MM.1S (cell line): Measurements from ENCODE around the gene VPS16.

Source experiments
- DNase-seq: peaks from one replicate; pipeline ENCODE4 v3.0.0-alpha.2; 2015
- H2AFZ ChIP-seq: fragments of 300-600 bp; sonication (generic); 2 replicates; pipeline ENCODE4 v1.6.0; 2016; ENCODE audit warnings: antibody characterized with exemption, low read length
- H3F3A ChIP-seq: fragments of 300-600 bp; sonication (generic); 2 replicates; pipeline ENCODE4 v1.6.1; 2016; ENCODE audit warnings: mild to moderate bottlenecking, antibody characterized with exemption, low read length, moderate library complexity, mixed read lengths; ENCODE audit not compliant: insufficient read depth
- H3K27ac ChIP-seq: fragments of 300-600 bp; sonication (generic); 2 replicates; pipeline ENCODE4 v1.5.1; 2016; ENCODE audit warnings: mild to moderate bottlenecking, low read length
- H3K27me3 ChIP-seq: fragments of 300-600 bp; sonication (generic); replicated peaks from 2 replicates; pipeline ENCODE4 v1.6.0; 2016; ENCODE audit warnings: low read length; ENCODE audit not compliant: insufficient read depth
- H3K36me3 ChIP-seq: fragments of 300-600 bp; sonication (generic); replicated peaks from 2 replicates; pipeline ENCODE4 v1.6.1; 2016; ENCODE audit warnings: mild to moderate bottlenecking, low read length, mixed read lengths; ENCODE audit not compliant: insufficient read depth
- H3K4me1 ChIP-seq: fragments of 300-600 bp; sonication (generic); 2 replicates; pipeline ENCODE4 v1.6.1; 2016; ENCODE audit warnings: low read length, mixed read lengths
- H3K4me2 ChIP-seq: fragments of 300-600 bp; sonication (generic); 2 replicates; pipeline ENCODE4 v1.6.0; 2016; ENCODE audit warnings: low read depth, low read length
- H3K4me3 ChIP-seq: fragments of 300-600 bp; sonication (generic); 2 replicates; pipeline ENCODE4 v1.5.1; 2016; ENCODE audit warnings: low read length, mixed read lengths
- H3K79me2 ChIP-seq: fragments of 300-600 bp; sonication (generic); 2 replicates; pipeline ENCODE4 v1.6.1; 2016; ENCODE audit warnings: mixed run types, low read length, mixed read lengths
- H3K9ac ChIP-seq: fragments of 300-600 bp; sonication (generic); 2 replicates; pipeline ENCODE4 v1.6.1; 2016; ENCODE audit warnings: low read length, mixed read lengths
- H3K9me2 ChIP-seq: fragments of 300-600 bp; sonication (generic); replicated peaks from 2 replicates; pipeline ENCODE4 v1.6.1; 2016; ENCODE audit warnings: mild to moderate bottlenecking, low read length, mixed read lengths; ENCODE audit not compliant: insufficient read depth
- H3K9me3 ChIP-seq: fragments of 300-600 bp; sonication (generic); replicated peaks from 2 replicates; pipeline ENCODE4 v1.6.1; 2016; ENCODE audit warnings: mild to moderate bottlenecking, low read length, mixed read lengths; ENCODE audit not compliant: insufficient read depth
- H4K20me1 ChIP-seq: fragments of 300-600 bp; sonication (generic); 2 replicates; pipeline ENCODE4 v1.6.1; 2016; ENCODE audit warnings: mild to moderate bottlenecking, low read length, moderate library complexity, mixed read lengths; ENCODE audit not compliant: insufficient read depth
- CTCF ChIP-seq: fragments of 300-600 bp; sonication (generic); IDR thresholded peaks from 2 replicates; pipeline ENCODE4 v1.5.1; 2016; ENCODE audit warnings: antibody characterized with exemption, low read length, mixed read lengths
- EZH2 ChIP-seq: fragments of 300-600 bp; sonication (generic); optimal IDR thresholded peaks from 2 replicates; pipeline ENCODE3; 2017; ENCODE audit warnings: low read depth, mild to moderate bottlenecking, antibody characterized with exemption, low read length, mixed read lengths
- EZH2phosphoT487 ChIP-seq: fragments of 300-600 bp; sonication (generic); IDR thresholded peaks from 2 replicates; pipeline ENCODE4 v1.6.1; 2018; ENCODE audit warnings: antibody characterized with exemption, low read length

Gene VPS16

DNA sequence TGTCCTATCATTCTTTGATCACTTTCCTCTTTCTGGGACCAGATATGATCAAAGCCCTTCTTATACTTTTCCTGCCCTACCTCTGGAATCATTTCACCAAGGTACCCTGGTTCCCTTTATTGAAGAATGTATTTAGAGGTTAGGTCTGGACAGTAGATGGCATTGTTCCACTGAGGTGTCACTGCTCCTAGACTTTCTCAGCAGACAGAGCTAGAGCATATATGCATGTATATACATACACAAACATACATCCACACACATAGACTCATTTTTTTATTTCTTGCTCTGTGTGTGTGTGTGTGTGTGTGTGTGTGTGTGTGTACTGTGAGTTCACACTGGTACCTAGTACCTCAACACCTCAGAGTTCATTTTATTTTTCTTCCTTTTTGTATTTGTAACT is 73.6 kb downstream of the VPS16 start:
- H3K36me3 ChIP-seq, result no peaks in the 10 kb centered on the region; the same call in 1 of the 2 replicates
- peaks cover 19% of the 10 kb centered on the region for H3K79me2 ChIP-seq
- H3F3A ChIP-seq, result 0 out of 2 replicates have a peak, but pooled peaks cover 3% of the 10 kb centered on the region
- no peak for DNase-seq
- H3K27ac ChIP-seq, result no peak overlapping the region
- no peak overlapping the region for H2AFZ ChIP-seq
- H3K4me1 ChIP-seq, result peaks cover 7% of the 10 kb centered on the region
- H3K27me3 ChIP-seq, result no peaks in the 10 kb centered on the region
- no peak overlapping the region for H3K4me2 ChIP-seq
- no peak overlapping the region for H3K9ac ChIP-seq
- TF ChIP-seq EZH2phosphoT487, result no peak
- TF ChIP-seq CTCF, result peak; percentile 23; the same call in 1 of the 2 replicates
- no peak for TF ChIP-seq EZH2
- no peaks in the 10 kb centered on the region for H4K20me1 ChIP-seq
- H3K4me3 ChIP-seq, result no peak overlapping the region
- no peaks in the 10 kb centered on the region for H3K9me3 ChIP-seq
- no peaks in the 10 kb centered on the region for H3K9me2 ChIP-seq
